IMR-90 (cell line): ENCODE measurements around the gene TES. TPM values are rescaled to one million over a fixed set of nuclear protein-coding genes. Genes with fewer than 3 reads are reported as not detected.

Experiments used
- ATAC-seq: fragments of 200-7000 bp; cut with Tn5 transposase; 2 replicates; pipeline ENCODE4 v1.9.1; 2020; ENCODE audit warnings: low read depth, mild to moderate bottlenecking, moderate library complexity
- BruUV-seq: library from RNA; stranded (reverse); fragments of 400-500 nt; replicated peaks from 2 replicates; lab custom pipeline; 2021; lab: Mats Ljungman, UMichigan
- CTCF ChIA-PET: fragments of 300-600 bp; formaldehyde crosslinking; extraction: SDS; loops from one replicate; lab custom pipeline; 2021; ENCODE audit warnings: antibody characterized with exemption; lab: Yijun Ruan, JAX
- POLR2A ChIA-PET: fragments of 300-600 bp; sonication (Branson Sonifier 250); formaldehyde crosslinking; loops from one replicate; lab custom pipeline; 2022; ENCODE audit warnings: antibody characterized with exemption; ENCODE audit not compliant: unreplicated experiment; lab: Charles Lee
- DNase-seq: peaks from one replicate; pipeline ENCODE4 v3.0.0; 2013
- H2AFZ ChIP-seq: replicated peaks from 2 replicates; pipeline ENCODE3; 2013; ENCODE audit warnings: low read length, mild to moderate bottlenecking; ENCODE audit not compliant: poor library complexity
- H2AK5ac ChIP-seq: 2 replicates; pipeline ENCODE4 v1.6.1; 2013; ENCODE audit warnings: low read depth, low read length, inconsistent platforms
- H2AK9ac ChIP-seq: replicated peaks from 2 replicates; pipeline ENCODE3; 2013; ENCODE audit warnings: mild to moderate bottlenecking, low read depth, low read length, moderate library complexity; ENCODE audit not compliant: poor library complexity
- H2BK120ac ChIP-seq: 2 replicates; pipeline ENCODE4 v1.6.1; 2013; ENCODE audit warnings: low read depth, low read length, inconsistent platforms
- H2BK15ac ChIP-seq: 3 replicates; pipeline ENCODE4 v1.6.1; 2013; ENCODE audit warnings: low read depth, low read length, inconsistent platforms
- H2BK20ac ChIP-seq: 2 replicates; pipeline ENCODE4 v1.6.1; 2013; ENCODE audit warnings: low read depth, mild to moderate bottlenecking, inconsistent platforms, low read length, moderate library complexity
- H2BK5ac ChIP-seq: 2 replicates; pipeline ENCODE4 v1.6.1; 2013; ENCODE audit warnings: mild to moderate bottlenecking, low read depth, low read length, inconsistent platforms; ENCODE audit not compliant: poor library complexity, severe bottlenecking
- H3K14ac ChIP-seq: replicated peaks from 2 replicates; pipeline ENCODE4 v1.6.1; 2013; ENCODE audit warnings: low read depth, low read length, inconsistent platforms
- H3K18ac ChIP-seq: 2 replicates; pipeline ENCODE4 v1.6.1; 2013; ENCODE audit warnings: low read depth, low read length, control low read depth
- H3K23ac ChIP-seq: 2 replicates; pipeline ENCODE4 v1.6.1; 2013; ENCODE audit warnings: low read depth, low read length, inconsistent platforms
- H3K27ac ChIP-seq: 2 replicates; pipeline ENCODE4 v1.5.1; 2013; ENCODE audit warnings: mild to moderate bottlenecking, control low read depth, low read length; ENCODE audit not compliant: insufficient read depth
- H3K27me3 ChIP-seq: 2 replicates; pipeline ENCODE4 v1.6.1; 2013; ENCODE audit warnings: low read length; ENCODE audit not compliant: control insufficient read depth, insufficient read depth
- H3K36me3 ChIP-seq: 2 replicates; pipeline ENCODE4 v1.6.1; 2013; ENCODE audit warnings: low read length, mixed read lengths; ENCODE audit not compliant: control insufficient read depth, insufficient read depth
- H3K4ac ChIP-seq: 2 replicates; pipeline ENCODE4 v1.6.1; 2013; ENCODE audit warnings: low read depth, low read length, inconsistent platforms
- H3K4me1 ChIP-seq: 2 replicates; pipeline ENCODE4 v1.6.1; 2013; ENCODE audit warnings: low read length, mixed read lengths; ENCODE audit not compliant: control insufficient read depth, insufficient read depth
- H3K4me2 ChIP-seq: 2 replicates; pipeline ENCODE4 v1.6.1; 2013; ENCODE audit warnings: low read depth, mild to moderate bottlenecking, control low read depth, low read length, moderate library complexity
- H3K4me3 ChIP-seq: 2 replicates; pipeline ENCODE4 v1.5.1; 2013; ENCODE audit warnings: low read depth, mild to moderate bottlenecking, control low read depth, low read length, moderate library complexity; ENCODE audit not compliant: insufficient read depth
- H3K56ac ChIP-seq: 2 replicates; pipeline ENCODE4 v1.6.1; 2013; ENCODE audit warnings: low read length, inconsistent platforms; ENCODE audit not compliant: insufficient read depth; ENCODE audit errors: extremely low read depth
- H3K79me1 ChIP-seq, 2 experiments: 2 replicates each; pipeline ENCODE4 v1.6.1; 2013; ENCODE audit warnings: low read length in 2 of 2, inconsistent platforms in 1 of 2, low read depth in 1 of 2
- H3K9ac ChIP-seq: 2 replicates; pipeline ENCODE4 v1.6.1; 2013; ENCODE audit warnings: low read depth, low read length, control low read depth
- H3K9me1 ChIP-seq: 2 replicates; pipeline ENCODE4 v1.6.1; 2013; ENCODE audit warnings: low read length, inconsistent platforms; ENCODE audit not compliant: insufficient read depth
- H3K9me3 ChIP-seq: 2 replicates; pipeline ENCODE4 v1.6.1; 2013; ENCODE audit warnings: low read length; ENCODE audit not compliant: control insufficient read depth, insufficient read depth
- H4K20me1 ChIP-seq: 2 replicates; pipeline ENCODE4 v1.6.1; 2013; ENCODE audit warnings: low read length, inconsistent platforms; ENCODE audit not compliant: insufficient read depth
- H4K5ac ChIP-seq: 2 replicates; pipeline ENCODE4 v1.6.1; 2013; ENCODE audit warnings: mild to moderate bottlenecking, low read depth, low read length, control low read depth
- H4K8ac ChIP-seq, 2 experiments: 2 replicates each; pipeline ENCODE4 v1.6.1; 2013; ENCODE audit warnings: low read depth in 2 of 2, low read length in 2 of 2, control low read depth in 1 of 2, inconsistent platforms in 1 of 2
- H4K91ac ChIP-seq: 2 replicates; pipeline ENCODE4 v1.6.1; 2013; ENCODE audit warnings: low read depth, low read length, inconsistent platforms; ENCODE audit not compliant: insufficient read depth
- BHLHE40 ChIP-seq: fragments of 150-350 bp; IDR thresholded peaks from 2 replicates; pipeline ENCODE4 v1.6.1; 2016; ENCODE audit warnings: mild to moderate bottlenecking, low read depth, low read length
- CEBPB ChIP-seq: IDR thresholded peaks from 2 replicates; pipeline ENCODE4 v1.6.1; 2012; ENCODE audit warnings: low read depth, low read length, improper control_type of control experiment
- MAFK ChIP-seq: IDR thresholded peaks from 2 replicates; pipeline ENCODE4 v1.6.1; 2012; ENCODE audit warnings: low read depth, low read length, improper control_type of control experiment
- MAZ ChIP-seq: IDR thresholded peaks from 2 replicates; pipeline ENCODE4 v1.6.1; 2012; ENCODE audit warnings: low read depth, mild to moderate bottlenecking, low read length, improper control_type of control experiment, moderate library complexity, borderline replicate concordance
- RFX5 ChIP-seq: IDR thresholded peaks from 2 replicates; pipeline ENCODE4 v1.8.0; 2012; ENCODE audit warnings: low read depth, mild to moderate bottlenecking, low read length, moderate library complexity
- WGBS, 2 experiments: methylation state at CpG; one replicate each; pipeline versions ENCODE4 v1.1.5 to v1.1.7; 2013; ENCODE audit warnings: missing lambda C conversion rate in 2 of 2; ENCODE audit not compliant: insufficient read length in 1 of 2; ENCODE audit errors: extremely low coverage in 2 of 2; 5-methylcytosine and 5-hydroxymethylcytosine counted together
- dilution Hi-C: fragments of 300-500 bp; cut with HindIII; formaldehyde crosslinking; loops from one replicate; pipeline ENCODE4 v1.14.3; 2018; ENCODE audit warnings: low sequenced_read_pairs; ENCODE audit not compliant: unreplicated experiment
- in situ Hi-C: fragments of 300-500 bp; cut with MboI; formaldehyde crosslinking; loops from 3 replicates; pipeline ENCODE4 v1.14.3; 2019; ENCODE audit warnings: low sequenced_read_pairs, inconsistent platforms, mixed read lengths
- intact Hi-C: fragments of 100-400 bp; cut with micrococcal nuclease; formaldehyde crosslinking; loops from 2 replicates; pipeline ENCODE4 v1.10.0; 2022
- polyA plus RNA-seq, 3 experiments: library from polyadenylated mRNA; depleted of rRNA; stranded (reverse); fragments of >200 nt; gene quantifications; 2 replicates each; pipeline ENCODE4 v1.2.3, GENCODE V29; 2012; ENCODE audit warnings: low replicate concordance in 1 of 3
- total RNA-seq: library from RNA; depleted of rRNA; stranded (reverse); fragments of >200 nt; gene quantifications from 2 replicates; pipeline ENCODE4 v1.2.3, GENCODE V29; 2012

Gene TES
- total and polyA plus RNA-seq, 2 of the 4 experiments (the other 2 are of a cell fraction): 54.0 to 83.3 TPM

GRCh38 chr7:116246357-116246756, 36.0 kb downstream of the TES start:
- H2AK5ac ChIP-seq: no peak overlapping the region
- BruUV-seq: no TSS peak
- no peak overlapping the region for H3K14ac ChIP-seq
- no peak overlapping the region for H4K5ac ChIP-seq
- DNase-seq (no peak), ATAC-seq (no peak)
- peaks cover 9% of the 10 kb centered on the region; the same call in 1 of the 2 replicates for H3K36me3 ChIP-seq
- H3K27me3 ChIP-seq: no peaks in the 10 kb centered on the region
- H2BK120ac ChIP-seq: no peak overlapping the region
- H3K4me1 ChIP-seq: no peaks in the 10 kb centered on the region; the same call in 1 of the 2 replicates
- H3K9ac ChIP-seq: no peak overlapping the region
- POLR2A ChIA-PET: no interaction called here
- no peak overlapping the region for H3K18ac ChIP-seq
- in situ Hi-C loops: no loop called here
- H4K8ac ChIP-seq: no peak overlapping the region
- no peak overlapping the region for H2AK9ac ChIP-seq
- H3K9me1 ChIP-seq: peaks cover 8% of the 10 kb centered on the region
- no peak overlapping the region for H4K91ac ChIP-seq
- no peak overlapping the region for H3K4ac ChIP-seq
- H3K9me3 ChIP-seq: peaks cover 2% of the 10 kb centered on the region; the same call in 1 of the 2 replicates
- no peak overlapping the region for H2BK5ac ChIP-seq
- no peak overlapping the region for H3K23ac ChIP-seq
- H2AFZ ChIP-seq: no peak overlapping the region
- no peak overlapping the region for H2BK15ac ChIP-seq
- dilution Hi-C loops: no loop called here
- peaks cover 21 to 36% of the 10 kb centered on the region in 2 experiments for H3K79me1 ChIP-seq
- intact Hi-C loops: no loop called here
- CTCF ChIA-PET: no interaction called here
- no peak overlapping the region for H3K4me2 ChIP-seq
- no peak overlapping the region for H3K27ac ChIP-seq
- H3K4me3 ChIP-seq: no peak overlapping the region
- H3K56ac ChIP-seq: no peak overlapping the region
- H2BK20ac ChIP-seq: no peak overlapping the region
- TF ChIP-seq BHLHE40: no peak
- no peak for TF ChIP-seq CEBPB
- TF ChIP-seq MAFK: no peak
- TF ChIP-seq MAZ: no peak
- no peak for TF ChIP-seq RFX5
- no CpG with 5 or more reads among the region's 1 CpG for WGBS, 2 experiments
- no peaks in the 10 kb centered on the region for H4K20me1 ChIP-seq
